Fibroblast of skin of back (primary cell): ENCODE results near the gene DVL1.
A peak's percentile ranks its signal among the peaks of the same experiment; 100 is the strongest.
"Not testable (repeated sequence)": the region's sequence is repeated elsewhere in the genome, so short reads cannot be mapped to it uniquely, and the experiment has no call there.

Source experiments
- DNase-seq: peaks from one replicate; pipeline ENCODE4 v3.0.0-alpha.2; 2013

Gene DVL1

DNA sequence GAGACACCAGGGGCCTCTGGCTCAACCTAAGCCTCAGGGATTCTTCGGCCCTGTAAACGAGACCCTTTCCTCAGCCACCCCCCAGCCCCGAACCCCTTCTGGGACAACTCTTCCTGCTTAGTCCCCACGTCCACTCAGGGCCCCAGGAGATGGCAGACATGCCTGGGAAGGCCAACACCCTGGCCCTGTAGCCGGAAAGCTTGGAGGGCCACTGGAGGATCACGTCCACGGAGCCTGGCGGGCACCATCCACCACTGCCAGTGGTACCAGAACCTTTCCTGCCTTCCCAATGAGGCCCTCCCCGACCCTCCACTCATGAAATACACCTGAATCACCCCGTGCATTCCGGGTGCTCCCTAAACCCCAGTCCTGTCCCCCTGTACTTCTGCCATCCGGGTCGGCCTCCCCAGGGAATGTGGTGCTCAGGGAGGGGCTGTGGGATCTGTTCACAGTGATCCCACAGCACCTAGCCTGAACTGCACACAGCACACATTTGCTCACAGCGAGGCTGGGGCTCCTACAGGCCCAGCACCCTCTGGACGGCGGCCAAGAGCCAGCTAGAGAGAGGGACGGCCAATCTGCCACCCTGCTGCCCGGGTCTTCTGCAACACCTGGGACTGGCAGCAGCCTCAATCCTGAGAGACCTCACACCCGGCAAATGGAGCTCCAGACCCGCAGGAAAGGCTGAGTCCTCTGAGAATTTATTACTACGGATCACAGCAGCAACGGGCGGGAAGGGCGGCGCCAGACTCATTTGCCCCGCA, 24.0 kb upstream of the DVL1 start:
- DNase-seq, result no peak

DNA sequence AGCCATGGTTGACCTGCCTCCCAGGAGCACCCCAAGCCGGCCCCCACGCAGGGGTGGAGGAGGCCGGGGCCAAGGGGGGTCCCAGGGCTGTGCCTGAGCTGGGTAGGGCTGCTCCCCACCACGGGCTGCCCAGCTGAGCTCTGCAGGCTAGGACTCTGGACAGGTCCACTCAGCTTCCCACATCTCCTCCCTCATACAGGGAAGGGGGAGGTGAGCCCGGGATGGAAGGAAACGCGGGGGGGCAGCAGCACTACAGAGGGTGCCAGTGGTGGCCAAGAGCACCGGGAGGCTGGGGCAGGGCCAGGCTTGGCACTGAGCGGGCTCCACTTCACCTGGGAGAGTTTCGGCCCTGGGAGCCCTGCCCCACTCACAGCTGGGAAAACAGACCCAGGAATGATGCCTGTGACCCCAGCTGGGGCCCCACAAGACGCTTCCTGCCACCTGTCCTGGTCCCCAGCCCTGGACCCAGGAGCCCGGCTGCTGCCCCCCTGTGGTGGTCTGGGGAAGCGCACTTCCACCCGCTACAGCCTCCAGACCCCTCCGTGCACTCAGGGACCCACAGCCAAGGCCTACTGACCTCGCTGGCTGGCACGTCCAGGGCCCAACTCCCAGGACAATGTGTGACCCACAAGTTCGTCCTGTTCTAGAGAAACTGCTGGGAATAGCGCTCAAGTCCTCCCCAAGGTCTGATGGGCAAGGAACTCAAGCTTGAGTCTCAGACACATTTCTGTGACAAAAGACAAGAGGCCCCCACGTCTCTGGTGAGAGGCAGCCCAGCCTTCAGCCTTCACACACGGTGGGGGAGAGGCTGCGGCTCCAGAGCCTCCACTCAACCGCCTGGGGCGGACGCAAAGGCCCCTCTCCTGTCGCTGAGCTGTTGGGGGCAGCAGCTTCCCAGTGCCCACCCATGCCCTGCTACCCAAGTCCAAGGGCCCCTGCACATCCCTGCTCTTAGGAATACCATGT, 22.8 kb upstream of the DVL1 start:
- peak; percentile 42 for DNase-seq

DNA sequence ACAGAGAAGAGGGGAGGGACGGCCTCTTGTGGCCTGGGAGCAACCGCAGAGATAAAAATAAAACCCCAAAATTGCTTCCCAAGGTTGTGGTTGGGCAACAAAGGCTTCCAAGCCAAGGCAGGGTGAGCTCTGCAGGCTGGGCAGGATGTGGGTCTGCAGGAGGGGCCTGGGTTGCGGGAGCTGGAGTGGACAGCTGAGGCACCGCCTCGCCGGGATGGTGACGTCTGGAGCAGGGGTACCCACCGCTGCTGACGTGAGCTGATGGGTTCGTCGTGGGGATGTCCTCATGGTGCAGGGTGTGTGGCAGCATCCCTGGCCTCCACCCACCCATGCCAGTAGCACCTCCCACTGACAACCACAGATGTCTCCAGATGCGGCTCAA, 22.1 kb upstream of the DVL1 start:
- no peak for DNase-seq

DNA sequence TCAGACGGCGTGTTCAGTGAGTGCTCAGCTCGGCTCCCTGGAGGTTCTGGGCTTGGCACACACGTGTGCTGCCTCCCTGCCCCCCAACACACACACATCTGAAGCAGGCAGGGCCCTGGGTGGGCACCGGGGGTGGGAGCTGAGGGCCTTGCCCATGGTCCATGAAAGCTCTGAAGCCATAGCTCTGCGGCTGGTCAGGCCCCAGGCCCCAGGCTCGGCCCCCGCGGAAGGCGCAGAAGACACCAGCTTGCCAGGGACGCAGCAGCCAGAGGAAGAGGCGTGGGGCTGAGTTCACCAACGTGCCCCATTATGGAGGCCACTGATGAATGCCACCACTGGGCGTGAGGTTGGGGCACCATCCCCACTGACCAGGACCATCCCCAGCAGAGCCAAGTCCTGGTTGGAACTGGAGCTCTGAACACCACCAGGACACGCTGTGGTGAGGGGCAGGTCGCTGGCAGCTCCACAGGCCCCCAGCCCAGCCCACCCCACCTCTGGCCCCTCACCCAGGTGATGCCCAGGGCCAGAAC, 21.6 kb upstream of the DVL1 start:
- no peak for DNase-seq

DNA sequence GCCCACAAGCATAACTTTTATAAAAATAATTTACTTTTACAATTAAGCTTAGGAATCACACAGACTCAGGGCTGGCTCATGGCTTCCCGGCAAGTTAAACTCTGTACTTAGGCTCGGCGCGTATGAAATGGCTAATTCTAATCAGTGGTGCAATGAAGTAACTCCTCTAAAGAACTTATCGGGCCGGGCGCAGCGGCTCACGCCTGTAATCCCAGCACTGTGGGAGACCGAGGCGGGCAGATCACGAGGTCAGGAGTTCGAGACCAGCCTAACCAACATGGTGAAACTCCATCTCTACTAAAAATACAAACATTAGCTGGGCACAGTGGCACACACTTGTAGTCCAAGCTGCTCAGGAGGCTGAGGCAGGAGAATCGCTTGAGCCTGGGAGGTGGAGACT, 20.9 kb upstream of the DVL1 start:
- DNase-seq, result not testable (repeated sequence)

DNA sequence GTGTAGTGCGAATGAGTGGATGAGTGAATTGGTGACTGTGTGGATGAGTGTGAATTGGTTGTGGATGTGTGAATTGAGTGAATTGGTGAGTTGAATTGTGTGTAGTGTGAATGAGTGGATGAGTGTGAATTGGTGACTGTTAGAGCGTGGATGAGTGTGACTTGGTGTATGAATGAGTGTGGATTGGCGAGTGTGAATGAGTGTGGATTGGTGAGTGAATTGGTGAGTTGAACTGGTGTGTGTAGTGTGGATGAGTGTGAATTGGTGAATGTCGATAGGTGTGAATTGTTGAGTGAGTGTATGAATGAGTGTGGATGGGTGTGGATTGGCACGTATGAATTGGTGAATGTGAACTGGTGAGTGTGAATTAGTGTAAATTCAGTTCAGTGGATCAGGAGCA, 18.1 kb upstream of the DVL1 start:
- no peak for DNase-seq

DNA sequence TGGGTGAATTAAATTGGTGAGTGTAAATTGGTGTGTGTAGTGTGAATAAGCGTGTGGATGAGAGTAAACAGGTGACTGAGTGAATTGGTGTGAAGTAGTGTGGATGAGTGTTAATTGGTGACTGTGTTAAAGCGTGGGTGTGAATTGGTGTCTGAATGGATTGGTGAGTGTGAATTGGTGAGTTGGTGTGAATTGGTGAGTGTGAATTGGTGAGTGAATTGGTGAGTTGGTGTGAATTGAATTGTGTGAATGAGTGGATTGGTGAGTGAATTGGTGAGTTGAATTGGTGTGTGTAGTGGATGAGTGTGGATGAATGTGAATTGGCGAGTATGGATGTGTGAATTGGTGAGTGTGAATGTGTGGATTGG, 17.5 kb upstream of the DVL1 start:
- no peak for DNase-seq

DNA sequence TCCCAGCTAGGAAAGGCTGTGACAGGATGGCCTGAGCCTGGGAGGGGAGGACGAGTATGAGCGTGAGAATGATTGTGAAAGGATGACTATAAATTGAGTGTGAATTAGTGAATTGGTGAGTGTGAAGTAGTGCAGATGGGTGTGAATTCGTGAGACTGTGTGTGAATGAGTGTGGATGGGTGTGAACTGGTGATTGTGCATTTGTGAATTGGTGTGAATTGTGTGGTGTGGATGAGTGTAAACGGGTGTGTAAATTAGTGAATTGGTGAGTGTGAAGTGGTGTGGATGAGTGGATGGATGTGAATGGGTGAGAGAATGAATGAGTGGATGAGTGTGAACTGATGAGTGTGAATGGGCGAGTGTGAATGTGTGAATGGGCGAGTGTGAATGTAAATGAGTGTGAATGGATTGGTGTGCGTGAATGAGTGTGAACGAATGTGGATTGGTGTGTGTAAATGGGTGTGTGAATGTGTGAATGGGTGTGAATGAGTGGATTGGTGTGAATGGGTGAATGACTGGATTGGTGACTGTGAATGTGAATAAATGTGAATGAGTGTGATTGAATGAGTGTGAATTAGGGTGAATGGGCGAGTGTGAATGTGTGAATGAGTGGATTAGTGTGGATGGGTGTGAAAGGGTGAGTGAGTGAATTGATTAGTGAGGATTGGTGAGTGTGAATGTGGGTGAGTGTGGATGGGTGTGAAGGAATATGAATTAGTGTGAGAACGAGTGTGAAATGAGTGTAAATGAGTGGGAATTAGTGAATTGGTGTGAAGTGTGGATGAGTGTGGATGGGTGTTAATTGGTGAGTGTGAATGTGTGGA, 16.9 kb upstream of the DVL1 start:
- no peak for DNase-seq

DNA sequence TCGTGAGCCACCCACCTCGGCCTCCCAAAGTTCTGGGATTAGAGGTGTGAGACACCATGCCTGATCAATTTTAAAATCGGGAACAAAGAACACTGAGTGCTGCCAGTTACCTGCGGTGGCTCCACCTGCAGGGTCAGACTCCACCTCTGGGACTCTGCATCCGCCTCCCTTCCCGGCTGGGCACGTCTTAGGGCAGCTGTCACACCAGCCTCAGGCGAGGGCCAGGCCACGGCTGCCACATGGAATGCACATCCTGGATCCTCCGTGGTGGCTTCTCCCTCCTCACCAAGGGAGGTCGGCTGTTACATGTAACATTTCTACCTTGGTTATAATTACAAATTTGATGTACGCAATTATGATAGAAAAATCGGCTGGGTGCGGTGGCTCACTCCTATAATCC, 15.0 kb upstream of the DVL1 start:
- DNase-seq, result no peak

DNA sequence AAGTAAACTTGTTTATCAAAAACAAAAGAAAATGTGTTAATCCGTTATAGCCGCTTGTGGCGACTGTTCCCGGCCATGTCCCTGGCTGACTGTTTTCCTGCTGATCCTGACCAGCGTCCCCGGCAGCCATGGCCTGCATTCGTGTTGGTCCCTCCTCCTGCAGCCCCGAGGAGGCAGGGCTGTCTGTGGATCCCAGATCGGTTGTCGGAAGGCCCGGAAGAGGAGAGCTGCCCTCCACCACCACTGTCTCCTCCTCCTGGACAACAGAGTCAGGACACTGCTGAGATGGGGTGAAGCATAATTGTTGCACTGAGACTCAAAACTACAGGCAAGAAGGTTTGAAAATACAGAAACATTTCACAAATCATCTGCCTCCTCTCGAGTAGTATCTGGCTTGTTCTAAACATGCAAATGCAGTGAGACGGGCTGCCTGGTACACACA, 12.8 kb upstream of the DVL1 start:
- peak; percentile 91 for DNase-seq

DNA sequence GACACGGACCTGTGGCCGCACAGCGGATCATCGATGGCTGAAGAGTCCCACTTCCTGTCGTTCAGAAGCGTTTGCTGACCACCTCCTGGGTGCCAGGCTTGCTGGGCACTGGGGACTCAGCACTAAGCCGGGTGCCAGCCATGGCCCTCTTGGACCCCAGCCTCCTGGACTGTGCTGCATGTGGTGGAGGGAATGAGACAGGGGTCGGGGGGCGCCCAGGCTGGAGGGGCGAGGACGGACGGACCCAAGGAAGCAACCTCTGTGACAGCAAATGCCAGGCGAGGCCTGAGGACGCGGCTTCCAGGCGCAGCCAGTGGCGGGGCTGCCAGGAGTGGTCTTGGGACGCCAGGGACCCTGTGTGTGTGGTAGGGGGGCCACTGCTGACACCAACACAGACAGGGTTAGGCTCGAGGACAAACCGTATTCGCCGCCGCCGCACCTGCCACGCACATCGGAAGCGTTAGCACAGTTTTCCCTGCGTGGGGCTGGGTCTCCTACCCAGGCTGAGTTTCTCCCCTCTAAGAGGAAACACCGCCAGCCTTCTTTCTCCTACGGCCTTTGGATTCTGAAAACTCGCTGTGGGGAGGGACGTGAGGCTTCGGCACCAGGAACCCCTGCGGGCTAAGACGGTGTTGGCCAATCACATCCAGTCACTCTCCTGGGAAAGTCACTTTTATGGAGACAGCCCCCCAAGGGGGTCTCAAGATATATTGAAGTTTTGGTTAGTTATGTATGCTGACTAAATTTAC, 12.2 kb upstream of the DVL1 start:
- DNase-seq, result peak; percentile 28

DNA sequence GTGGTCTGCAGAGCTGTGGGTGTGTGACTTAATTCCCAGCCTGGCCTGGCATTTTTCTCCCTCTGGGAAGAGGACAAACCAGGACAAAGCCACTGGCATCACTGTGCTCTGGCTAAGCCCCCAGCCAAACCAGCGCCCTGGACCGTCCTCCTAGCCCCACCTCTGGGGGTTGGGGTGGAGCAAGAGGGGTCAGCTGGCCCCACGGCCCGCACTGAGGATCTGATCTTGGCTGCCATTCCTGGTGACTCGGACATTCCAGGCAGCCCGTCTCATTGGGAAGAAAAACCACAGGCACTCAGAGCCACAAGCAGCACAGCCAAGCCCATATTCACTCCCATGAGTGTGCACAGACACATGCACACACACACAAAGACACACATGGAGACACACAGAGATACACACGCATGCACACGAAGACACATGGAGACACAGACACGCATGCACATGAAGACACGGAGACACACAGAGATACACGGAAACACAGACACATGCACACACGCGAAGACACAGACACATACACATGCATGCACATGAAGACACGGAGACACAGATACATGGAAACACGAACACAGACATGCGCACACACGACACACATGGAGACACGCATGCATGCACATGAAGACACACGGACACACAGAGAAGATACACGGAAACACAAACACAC, 11.4 kb upstream of the DVL1 start:
- peak; percentile 97 for DNase-seq

DNA sequence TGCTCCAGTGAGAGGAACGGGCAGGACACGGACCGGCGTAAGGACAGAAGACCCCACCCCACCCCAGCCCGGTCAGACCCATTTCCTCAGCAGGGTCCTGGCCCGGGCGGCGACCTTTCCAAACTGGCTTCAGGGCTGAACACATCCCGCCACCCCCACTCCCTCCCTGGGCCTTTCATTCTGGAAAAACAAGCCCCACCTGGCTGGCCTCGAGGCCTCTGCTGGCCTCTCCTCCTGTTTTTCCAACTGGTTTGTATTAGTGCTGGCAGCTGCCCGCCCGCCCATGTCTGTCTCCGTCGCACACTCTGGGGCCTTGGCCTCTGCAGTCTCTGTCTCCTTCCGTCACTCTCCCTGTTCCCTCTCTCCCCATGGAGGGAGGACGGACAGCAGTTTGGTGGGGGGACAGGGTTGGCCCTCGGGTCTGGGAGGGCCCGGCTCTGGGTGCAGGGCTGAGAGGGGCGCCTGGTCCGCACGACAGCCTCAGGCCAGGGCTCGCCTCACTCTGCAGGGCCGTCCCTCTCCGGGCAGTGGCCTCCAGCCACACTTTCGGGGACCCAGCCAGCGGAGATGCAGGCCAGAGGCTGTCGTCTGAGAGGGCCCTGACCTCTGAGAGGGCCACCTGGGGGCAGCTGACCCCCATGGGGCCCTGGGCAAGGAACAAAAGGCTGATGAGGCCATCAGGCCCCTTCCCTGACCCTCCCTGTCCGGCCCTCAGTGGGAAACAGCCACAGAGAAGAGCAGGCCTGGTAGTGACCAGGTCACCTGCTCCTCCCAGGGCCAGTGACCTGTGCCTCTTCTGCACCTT, 10.6 kb upstream of the DVL1 start:
- DNase-seq, result peak; percentile 88

DNA sequence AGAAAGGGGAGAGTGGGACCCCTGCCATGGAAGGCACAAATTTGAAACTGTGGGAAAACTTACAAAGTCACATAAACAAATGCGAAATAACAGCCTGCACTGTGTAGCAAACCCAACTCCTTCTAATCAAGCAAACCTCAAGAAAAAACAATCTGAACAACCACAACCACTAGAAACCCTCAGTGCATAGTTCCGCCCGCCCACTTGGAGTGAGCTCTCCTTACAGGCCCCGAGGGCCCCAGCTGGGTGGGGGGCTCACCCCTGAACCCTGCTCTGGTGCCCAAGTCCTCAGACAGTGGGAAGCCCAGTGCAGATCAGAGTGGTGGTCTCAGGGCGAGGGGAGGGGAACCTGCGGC, 10.1 kb upstream of the DVL1 start:
- peak; percentile 83 for DNase-seq

DNA sequence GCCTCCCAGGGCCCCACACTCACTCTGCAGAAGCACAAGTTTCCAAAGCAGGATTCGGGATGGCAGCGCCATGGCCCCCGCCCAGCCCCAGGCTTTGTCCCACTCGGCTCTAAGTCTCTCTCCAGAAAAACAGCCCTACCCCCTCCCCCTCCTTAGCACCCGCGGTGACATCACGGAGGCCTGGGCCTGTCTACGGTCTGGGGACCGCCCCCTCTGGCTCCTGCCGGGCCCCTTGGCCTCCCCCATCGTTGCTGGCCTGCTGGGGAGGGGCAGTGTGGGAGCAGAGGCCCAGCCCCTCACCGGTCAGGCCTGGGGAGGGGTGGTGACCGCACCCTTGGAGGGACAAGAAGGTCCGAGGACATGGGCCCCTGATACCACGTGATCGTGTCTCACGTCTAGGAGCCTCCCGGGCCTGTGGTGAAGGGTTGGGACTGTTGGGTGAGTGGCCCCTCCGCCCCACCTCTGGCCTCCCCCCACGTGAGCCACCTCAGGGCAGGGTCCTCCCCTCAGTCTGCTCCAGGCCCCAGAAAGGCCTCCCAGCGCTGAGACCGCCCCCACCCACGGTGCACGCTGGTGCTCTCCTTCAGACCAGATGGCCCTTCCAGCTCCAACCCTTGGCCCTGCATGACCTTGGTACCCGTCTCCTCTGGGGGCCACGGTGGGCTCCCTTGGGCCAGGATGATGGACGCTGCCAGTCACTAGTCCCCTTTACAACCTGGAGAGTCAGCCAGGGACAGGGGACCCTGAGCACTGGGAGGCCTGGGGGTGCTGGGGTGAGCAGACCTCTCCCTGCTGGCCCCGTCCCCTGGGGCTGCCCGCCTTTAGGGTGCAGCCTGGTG, 9.4 kb upstream of the DVL1 start, which contains the start of gene MXRA8:
TSS of gene MXRA8 (minus strand) at position 123 of the 839 bp plus-strand sequence. CDS start at position 72, 51 bp downstream.
- peak; percentile 94 for DNase-seq

DNA sequence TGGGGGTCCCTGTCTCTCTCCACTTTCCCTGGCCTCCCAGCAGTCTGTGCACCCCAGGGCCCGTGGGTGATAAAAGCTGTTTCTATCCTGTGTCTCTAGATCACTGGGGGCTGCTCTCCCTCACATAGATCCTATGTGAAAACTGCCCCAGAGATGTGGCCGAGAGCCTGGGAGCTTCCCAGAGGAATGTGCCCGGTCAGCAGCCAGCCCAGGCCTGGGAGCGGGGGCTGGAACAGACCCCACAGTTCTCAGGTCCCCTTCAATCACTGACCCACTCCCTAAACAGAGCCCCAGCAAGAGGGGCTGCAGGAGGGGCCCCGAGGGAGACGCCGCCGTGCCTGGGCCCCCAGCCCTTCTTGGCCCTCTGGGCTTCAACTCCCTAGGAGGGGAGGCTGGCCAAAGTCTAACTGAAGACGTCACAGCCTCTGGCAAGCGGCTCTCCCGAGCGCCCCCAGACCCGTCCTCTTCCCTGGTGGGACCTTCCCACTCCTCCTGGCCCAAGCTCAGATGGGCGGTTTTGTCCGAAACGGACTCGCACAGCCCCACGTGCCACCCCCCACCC, 8.7 kb upstream of the DVL1 start:
- peak; percentile 44 for DNase-seq

DNA sequence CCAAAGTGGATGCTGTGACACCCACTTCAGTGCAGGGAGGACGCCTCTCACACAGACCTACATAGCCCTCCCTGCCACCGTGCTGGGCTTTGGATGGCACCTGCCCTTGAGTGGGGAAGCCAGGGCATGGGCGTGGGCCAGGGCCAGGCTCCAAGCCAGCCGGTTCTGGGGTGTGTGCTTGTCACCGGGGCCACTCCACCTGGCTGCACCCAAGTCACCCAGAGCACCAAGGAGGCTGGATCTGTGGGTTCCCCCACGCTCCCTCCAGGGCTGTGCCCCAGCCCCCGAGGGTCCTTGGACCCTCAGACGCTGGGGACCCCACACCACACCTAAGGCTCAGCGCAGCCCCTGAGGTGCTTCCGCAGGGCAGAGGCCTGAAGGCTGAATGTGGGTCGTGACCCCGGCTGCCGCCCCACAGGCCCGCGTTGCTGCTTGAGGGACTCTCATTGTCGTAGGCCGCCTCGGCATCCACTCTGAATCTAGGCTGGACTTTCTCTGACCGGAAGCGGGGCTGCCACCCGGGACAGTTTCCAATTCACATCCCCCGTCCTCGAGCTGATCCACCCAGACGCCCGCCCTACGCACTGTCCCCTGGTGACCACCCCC, 7.7 kb upstream of the DVL1 start:
- no peak for DNase-seq

DNA sequence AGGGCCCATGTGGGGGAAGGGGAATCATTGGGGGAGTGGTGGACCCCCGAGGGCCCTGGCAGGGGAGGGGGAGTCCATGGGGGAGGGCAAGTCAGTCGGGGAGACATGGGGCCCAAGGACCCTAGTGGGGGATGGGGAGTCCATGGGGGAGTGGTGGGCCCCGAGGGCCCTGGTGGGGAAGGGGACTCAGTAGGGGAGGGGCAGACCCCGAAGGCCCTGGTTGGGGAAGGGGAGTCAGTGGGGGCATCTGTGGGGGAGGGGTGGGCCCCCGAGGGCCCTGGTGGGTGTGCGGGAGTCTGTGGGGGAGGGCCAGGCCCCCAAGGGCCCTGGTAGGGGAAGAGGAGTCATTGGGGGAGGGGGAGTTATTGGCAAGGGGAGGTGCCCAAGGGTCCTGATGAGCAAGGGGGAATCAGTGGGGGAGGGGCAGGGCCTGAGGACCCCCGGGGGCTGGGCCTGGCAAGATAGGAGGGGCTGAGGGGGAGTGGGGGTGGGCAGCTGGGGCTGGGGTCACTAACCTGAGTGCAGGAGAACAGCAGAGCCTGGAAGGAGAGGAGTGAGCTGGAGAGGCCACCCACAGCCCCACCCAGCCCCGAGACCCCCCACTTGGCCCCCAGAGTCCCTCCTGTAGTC, 7.1 kb upstream of the DVL1 start:
- no peak for DNase-seq
